ENCODE measurements around the gene MAPKAPK2.

Gene MAPKAPK2

DNA sequence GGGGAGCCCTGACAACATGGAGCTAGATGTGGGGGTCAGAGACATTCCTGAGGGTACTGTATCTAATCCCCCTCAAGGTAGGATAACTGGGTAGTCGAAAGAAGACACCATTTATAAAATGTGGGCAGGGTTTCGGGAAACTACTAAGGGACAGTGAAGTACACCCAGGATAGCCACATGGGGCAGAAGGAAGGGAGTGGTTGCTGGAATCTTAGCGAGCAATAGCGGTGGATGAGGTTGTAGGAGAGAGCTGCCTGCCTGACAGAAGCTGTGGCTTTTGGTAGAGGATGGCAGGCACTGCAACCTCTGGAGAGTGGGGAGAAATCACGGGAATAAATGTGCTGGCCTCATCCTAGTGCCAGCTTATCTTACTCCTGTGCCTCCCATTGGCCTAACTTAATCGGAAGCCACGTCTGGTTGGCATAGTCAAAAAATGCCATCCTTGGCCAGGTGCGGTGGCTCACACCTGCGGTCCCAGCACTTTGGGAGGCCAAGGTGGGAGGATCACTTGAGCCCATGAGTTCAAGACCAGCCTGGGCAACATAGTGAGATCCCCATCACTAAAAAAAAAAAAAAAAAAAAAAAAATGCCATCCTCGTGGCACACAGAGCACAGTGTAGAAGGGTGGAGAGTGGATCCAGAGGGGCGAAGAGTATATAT lies 23.4 kb upstream of the MAPKAPK2 start:
- no peak for DNase-seq

DNA sequence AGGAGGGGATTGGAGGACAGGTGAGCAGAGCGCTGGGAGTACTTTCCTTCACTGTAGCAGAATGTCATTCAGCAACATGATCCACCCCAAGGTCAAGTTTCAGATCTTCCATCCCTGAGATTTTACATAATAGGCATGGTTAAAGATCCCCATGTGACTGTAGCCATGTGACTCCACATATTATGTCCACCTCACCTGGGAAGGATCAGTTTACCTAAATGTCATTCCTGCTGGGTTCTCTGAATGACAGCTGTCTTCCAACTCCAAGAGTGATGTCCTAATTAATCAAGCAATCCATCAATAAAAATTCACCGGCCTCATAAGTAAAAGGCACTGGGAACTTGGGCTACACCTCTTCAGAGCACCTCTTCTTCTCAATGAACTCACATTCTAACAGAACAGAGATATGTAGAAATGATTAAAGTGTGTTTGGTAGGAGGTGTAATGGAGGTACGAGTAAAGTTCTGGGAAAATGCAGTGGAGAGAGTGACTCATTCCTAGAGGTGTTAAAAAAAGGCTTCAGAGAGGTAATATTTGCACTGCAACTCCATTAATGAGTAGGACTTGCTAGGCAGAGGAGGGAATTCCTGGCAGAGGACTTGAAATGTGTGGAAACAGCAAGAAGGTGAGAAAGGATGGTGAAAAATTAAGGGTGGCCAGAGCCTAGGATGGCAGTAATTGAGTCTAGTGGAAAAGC lies 22.2 kb upstream of the MAPKAPK2 start:
- no peak for DNase-seq

DNA sequence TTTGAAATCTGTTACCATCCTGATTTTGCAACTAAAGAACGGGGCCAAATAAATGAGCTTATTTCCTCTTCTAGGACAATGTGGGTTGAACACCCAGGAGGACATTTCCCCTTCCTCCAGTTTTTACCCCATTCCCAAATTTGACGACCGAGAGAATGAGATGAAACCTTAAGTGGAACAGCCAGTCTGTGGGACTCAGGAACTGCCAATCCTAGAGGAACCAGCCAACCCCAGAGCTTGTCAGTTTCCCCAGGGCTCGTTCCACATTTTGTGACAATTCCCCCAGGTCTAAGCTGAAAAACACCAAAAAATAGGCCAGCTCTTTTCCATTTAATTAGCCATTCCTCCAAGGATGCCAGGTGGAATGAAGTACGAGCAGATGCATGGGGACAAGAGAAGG lies 21.3 kb upstream of the MAPKAPK2 start:
- no peak for DNase-seq

DNA sequence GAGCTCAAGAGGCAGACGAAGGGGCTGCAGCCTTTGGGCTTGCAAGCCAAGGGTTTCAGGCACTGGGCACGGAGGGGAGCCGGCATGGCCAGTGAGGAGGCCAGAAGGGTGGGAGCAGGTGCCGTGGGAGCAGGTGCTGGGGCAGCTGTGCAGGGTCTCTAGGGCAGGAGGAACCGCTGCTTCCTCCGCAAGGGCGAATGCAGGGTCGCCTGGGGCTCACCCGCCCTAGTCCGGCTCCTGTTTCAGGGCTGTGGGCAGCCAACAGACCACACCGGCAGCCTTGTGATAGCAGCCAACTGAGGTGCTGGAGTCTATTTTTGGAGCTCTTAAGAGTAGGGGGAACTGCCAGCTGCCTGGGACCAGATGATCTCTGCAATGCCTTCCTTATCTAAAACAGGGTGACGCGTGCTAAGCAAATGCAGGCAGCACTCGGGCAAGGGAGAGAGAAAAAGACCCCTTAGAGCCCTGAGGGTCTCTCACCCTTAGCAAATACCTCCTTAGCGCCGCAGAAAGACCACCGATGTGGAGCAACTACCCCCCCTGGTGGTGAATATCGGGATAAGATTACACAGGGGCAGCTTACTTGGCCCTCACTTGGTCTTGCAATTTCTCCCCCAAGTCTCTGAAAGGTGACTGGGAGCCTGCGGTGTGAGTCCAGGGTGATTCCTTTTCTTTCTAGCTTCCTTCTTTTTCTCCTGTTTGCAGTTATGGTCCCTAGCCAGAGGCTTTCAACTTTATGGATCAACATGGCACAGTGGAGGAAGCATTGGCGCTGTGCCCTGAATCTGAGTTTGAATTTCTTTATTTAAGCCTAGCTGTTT lies 20.7 kb upstream of the MAPKAPK2 start:
- DNase-seq = no peak

DNA sequence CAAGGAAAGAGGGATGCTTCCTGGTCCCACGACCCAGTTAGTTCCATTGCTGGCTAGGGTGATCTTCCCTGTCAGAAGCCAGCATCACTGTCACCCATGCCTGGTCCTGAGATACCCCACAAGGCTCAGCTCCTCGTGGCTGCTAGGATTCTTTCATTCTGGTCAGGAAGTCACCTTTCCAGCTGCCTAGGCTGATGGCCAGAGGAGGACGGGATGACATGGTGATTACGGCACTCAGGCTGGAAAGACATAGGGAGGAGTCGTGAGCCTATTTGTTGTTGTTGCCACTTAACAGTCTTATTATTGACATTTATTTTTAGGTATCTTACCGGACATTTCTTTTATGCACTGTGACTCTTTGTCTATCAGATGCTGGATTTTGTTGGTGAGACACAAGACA lies 20.0 kb upstream of the MAPKAPK2 start:
- DNase-seq = no peak

DNA sequence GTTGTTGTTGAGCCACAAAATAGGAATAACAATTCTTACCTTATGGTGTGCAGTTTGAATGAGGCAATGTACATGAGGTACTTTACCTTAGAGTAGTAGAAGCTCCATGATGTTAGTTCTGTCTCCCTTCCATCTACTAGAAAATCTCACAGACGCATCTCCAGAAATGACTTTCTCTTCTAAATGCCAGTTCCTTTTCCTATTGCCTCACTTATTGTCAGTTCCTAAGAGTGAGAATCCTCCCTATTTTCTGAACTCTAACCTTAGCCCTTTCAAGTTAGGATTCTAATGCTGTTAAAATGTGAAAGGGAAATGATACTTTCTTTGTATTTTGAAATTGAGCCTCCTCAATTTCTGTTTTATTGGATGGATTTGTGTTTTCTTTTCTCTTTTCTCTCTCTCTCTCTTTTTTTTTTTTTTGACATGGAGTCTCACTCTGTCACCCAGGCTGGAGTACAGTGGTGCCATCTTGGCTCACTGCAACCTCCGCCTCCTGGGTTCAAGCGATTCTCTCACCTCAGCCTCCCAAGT lies 18.6 kb upstream of the MAPKAPK2 start:
- no peak for DNase-seq

DNA sequence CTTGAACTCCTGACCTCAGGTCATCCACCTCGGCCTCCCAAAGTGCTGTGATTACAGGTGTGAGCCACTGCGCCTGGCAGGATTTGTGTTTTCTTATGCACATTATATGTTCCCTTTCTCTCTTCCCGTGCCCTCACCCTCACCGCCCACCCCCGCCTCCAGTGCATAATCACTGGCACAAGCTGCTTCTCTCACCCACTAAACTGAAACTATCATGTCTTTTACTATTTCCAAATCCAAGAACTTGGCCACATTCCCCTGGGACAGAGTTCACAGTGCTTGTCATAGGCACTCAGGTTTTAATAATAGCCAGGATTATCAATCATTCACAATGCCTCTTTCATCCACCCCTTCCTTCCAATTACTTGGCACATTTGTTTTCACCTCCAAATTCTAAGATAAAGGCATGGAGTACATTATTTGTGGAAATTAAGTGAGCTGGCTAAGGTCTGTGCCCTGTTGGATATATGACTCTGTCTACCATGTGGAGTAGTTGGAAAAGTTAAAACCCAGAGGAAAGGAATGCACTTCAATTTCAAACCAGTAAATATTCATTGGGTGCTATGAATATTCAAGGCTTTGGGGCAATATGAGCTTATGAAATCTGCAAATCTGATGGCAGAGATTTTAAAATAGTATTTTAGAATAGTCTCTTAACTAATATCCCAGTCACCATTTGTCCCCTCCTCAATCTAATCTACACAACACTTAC lies 17.6 kb upstream of the MAPKAPK2 start:
- no peak for DNase-seq

DNA sequence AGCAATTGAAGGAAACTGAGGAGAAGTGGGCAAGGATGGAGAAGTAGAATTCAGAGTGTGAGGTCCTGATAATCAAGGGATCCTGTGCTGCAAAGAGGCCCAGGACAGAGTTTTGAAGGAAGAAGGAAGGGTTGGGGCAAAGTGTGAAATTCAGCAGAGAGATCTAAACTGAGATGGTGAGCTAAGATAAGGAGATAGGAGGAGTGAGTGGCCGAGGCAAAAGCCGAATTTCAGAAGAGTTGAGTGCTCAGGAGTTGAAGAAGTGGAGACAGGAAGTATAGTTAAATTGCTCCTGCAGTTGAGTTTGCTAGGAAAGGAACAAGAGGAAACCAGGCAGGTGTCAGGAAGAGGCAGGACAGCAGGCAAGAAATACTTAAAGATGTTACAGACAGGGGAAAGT lies 16.4 kb upstream of the MAPKAPK2 start:
- DNase-seq = no peak

DNA sequence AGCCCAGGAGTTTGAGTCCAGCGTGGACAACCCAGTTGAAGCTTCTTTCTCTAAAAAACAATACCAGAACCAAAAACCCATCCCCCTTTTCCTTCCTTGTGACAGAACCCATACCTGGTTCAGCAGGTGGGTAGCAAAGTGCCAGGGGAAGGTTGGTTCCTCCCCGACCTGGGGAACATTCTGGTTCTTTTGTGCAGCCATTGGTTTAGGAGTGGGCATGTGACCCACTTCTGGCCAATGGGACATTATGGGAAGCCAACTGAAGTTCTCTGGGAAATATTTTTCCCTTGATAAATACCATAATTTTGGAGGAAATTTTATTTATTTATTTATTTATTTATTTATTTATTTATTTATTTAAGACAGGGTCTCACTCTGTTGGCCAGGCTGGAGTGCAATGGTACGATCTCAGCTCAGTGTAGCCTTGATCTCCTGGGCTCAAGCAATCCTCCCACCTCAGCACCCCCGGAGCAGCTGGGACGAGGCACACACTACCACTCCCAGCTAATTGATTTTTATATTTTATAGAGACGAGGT lies 15.8 kb upstream of the MAPKAPK2 start:
- DNase-seq = no peak

DNA sequence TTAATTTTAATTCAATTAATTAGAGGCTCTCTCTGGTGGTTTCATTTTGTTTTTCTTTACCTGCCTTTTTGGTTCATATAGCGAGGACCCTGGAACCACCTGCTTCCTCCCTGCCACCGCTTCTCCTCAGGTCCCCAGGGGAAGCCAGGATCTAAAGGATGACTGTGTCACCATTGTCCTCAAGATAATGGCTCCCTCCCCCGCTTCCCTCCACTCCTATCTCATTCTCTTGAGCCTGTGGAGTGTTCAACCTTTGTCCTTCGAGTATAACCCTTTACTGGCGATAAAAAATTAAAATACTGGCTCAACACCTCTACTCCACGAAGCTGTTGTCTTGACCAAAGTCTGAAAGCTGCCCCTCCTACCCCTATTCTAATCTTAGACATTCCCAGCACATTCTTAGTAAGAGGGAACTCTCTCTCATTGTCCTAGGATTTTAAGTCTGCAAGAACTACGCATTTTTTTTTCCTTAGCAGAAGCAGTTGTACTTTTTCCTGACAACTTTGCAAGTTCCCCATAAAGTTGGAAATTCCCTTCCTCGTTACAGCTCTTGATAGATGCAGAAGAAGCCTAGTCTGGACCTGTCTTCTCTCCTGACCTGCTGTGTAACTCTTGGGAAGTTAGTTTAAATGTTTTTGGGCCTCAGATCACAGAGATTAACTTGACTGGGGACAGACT lies 12.6 kb upstream of the MAPKAPK2 start:
- no peak for DNase-seq

DNA sequence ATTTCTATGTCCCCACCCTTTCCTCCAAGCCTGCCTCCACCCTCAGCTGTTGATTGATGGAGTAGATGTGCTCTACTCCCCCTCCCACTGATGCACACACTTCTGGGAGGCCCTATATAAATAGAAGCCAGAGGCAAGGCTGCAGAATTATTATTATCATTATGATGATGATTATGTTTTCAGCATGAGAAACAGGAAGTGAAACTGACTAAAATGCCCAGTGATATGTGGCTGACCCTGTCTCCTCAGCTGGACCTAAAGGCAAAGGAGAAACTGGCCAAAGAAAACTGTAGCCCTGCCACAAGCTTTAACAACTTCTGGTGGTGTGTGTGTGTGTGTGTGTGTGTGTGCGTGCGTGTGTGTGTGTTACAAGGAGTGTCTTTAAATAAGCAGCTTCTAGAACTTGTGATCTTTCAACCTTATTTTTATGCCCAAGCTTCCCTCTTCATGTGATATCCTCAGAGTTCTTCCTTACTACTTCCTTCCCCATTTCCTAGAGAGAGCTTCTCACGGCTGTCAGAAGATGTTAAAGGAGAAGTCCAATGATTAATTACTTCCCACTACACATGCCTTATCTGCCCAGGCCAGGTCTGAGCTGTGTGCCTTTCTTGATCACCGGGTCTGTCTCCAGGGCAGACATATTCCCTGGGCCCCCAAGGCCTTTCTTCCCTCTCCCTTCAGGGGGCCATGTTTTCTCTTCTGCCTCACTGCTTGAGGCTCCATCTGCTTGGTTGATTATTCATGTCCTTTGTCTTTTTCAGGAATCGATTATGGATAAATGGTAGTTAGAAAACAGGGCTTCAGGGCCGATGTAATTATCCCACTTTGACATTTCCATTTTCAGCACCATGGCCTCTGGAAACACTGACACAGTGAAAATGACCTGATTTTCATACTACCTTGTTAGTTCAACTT lies 11.6 kb upstream of the MAPKAPK2 start:
- DNase-seq = peak; percentile 17

DNA sequence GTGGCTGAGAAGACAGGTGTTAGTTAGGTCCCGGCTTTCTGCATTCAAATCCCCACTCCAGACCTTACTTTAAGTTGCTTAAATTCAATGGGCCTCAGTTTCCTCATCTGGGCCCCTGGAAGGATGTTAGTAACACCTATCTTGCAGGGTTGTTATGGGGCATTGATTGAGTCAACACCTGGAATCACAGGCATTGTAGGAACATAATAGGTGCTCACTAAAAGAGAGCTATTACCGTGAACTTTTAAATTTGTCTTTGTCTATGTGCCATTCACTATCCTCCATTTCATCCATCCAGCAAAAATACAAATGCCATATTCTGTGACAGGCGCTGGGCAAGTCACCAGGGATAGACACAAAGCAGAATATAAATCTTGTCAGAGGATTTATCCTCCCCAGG lies 10.5 kb upstream of the MAPKAPK2 start:
- DNase-seq = no peak

DNA sequence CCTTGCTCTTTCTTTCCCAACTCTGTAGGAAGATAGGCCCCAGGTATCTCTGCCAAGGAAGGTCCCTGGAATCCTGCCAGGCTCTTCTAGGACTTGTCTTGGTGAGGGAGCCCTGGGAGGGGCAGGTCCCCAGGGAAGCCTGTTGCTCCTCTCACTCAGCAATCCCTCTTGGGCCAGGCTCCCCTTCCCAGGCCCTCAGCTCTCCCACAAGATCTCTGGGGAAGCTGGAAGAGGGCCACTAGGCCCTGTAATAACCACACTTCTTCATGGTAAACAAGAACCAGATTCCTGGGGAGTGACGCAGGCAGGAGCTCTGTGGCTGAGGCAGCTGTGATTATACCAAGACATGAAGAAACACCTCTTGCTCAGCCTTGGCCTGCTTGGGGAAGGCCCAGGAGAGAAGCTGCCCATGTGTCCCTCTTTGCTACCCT lies 9.9 kb upstream of the MAPKAPK2 start:
- no peak for DNase-seq

DNA sequence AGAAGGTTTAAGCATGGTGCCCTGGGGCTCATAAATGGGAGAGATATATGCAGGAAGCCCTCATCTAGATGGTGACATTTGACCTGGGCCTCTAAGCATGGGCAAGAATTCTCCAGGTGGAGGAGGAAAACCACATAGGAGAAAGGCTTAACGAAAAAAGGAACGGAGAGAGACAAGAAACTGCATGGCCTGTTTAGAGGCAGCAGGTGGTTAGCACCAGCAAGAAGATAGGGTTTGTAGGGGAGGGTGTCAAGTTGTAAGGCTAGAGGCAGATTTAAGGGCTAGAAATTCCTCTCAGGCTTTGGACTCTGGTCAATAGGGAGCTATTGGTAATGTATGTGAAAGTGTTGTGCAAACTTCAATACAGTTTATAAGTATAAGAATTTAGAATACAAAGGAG lies 8.2 kb upstream of the MAPKAPK2 start:
- no peak for DNase-seq

DNA sequence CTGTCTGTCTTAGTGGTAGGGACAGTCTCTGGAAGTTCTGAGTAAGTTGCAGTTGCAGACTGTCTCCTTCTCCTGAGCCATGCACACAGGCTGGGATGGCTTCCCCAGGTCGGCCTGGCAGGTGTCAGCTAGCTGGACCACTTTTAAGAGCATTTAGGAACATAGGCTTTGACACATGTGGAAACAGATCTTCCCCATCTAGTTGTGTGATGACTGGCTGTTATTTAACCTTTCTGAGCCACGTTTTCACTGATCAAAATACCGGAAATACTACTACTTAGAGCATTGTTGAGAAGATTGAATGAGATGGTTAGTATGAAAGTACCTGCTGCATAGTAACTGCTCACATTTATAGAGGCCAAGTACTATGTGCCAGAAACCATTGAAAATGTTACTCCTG lies 6.2 kb upstream of the MAPKAPK2 start:
- DNase-seq = no peak

DNA sequence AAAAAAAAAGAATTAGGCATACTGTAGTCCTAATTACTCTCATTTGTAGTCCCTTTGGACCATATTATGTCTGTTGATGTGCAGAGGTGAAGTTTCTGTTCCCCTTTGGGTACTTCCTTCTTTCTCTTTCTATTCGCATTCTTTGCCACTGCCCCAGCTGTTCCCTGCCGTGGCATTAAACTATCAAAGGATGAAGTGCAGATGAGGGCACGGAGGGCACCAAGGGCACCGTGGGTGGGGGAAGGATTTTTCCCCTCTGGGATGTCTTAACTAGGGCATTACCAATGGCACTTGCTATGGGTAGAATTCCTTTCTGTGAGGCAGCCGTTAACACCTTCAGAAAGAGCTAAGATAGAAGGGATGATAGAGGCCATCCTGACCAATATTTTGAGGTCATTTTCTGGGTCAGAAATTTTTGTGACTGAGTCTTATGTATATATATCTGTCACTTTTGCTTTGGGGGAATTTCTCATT lies 4.9 kb upstream of the MAPKAPK2 start:
- no peak for DNase-seq

DNA sequence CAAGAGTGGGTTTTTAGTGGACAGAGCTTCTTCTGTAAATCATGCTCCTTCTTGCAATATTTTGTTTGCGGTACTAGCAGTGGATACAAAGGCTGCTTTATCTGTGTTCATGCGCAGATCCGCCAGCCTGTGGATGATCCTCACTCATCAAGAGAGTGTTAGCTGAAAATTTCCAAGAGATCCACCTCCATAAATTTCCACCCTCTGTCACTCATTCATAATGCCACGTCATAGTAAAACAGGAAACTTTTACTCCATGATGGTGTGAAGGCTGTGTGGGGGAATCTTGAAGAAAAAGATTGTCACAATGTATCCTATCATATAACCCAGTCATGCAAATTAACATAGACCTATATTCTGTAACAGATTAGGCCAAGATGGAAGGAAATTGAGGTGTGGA lies 4.4 kb upstream of the MAPKAPK2 start:
- no peak for DNase-seq

DNA sequence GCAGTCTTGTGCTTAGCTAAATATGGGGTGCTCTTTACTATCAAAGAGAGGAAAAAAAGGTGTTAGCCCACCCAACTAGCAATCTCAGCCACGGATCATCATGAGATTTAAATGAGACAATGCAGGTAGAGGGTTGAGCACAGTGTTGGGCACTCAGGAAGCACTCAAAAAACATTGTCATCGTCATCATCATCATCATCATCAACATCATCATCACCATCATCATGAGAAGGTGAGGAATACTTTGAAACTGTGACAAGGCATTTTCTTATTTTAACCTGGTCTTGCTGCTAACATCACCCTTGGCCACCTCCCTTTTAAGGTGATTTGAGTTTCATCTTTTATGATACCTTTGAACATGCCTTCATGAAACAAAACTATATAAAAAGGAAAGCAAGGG lies 3.3 kb upstream of the MAPKAPK2 start:
- DNase-seq = no peak

DNA sequence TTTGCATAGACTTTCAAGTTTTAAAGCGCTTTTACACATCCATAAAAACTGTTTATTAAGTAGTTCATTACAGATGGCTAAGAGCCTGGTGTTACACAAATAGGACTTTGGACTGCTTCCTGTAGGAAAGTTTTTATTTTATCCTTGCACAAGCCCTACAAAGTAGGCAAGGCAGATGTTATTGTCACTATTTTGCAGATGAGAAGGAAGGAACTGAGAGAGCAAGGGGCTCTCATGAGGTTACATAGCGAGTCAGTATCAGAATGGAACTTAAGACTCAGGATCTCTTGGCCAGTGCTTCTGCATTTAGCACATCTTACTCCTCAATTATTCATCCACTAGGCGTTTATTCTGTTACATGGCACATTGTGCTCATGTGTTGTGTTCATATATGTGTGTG lies 2.6 kb upstream of the MAPKAPK2 start:
- DNase-seq = no peak

DNA sequence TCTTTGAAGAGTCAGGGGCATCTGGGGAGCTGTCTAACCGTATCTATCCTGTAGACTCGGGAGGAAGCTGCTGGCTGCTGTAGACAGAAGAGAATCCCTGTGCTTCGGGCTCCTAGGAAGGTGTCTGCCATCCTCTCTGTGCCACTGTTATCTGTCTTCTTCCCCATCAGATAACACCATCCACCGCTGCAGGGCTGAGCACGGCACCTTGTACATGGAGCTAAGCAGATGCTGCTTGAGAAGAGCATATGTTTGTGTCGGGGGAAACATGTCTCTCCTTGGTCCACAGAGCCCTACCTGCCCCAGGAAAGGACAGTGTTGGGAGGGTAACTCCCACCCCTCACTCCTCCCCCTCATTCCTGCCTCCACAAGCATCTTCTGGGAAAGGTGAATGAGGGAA lies 1.4 kb upstream of the MAPKAPK2 start:
- no peak for DNase-seq

DNA sequence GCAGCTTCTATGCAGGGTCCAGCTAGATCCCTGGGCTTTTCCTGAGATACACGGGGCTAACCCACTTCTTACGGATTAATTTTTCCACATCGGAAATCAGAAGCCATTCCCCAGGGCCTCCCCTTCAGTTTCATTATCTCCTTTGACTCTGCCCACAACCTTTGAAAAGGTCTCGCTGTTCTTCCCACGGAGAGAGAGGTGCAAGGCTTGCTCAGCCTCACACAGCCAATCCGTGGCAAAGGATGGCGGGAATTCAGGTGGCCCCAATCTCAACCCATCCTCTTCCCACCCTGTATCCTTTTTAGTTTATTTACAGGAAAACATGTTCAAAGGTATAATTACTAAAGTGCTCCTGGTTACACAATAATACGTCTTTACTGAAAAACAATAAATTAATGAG lies 702 bp upstream of the MAPKAPK2 start:
- DNase-seq = no peak

Data from NCI-H1417 treated with DMSO at 0.1 percent for 48 hours (cell line).